ENCODE data around the gene SSH2. TPM values are rescaled to one million over a fixed set of nuclear protein-coding genes. Genes with fewer than 3 reads are reported as not detected.

The SSH2 gene
- total RNA-seq, 2 donors from 2014 or later: 36.1 to 41.5 TPM

DNA sequence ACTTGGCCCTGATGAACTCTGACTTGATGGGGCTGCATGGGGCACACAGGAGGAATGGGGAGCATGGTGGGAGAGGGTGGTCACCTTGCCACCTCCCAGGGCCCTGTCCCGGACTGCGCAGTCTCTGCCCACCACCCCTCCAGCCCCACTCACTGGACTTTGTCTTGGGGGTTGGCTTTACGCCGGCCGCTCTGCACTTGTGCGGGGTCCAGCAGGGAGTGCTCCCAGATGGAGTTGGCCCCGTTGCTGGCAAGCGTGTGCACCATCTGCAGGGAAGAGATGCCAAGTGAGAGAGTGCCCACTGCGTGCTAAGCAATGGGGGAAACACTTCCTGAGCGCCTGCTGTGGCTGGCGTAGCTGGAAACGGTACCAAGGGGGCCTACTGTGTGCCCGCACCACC, 347.3 kb downstream of the SSH2 start:
- DNase-seq: no peak
- intact Hi-C loops (cut with DNase I, micrococcal nuclease): no loop called here

DNA sequence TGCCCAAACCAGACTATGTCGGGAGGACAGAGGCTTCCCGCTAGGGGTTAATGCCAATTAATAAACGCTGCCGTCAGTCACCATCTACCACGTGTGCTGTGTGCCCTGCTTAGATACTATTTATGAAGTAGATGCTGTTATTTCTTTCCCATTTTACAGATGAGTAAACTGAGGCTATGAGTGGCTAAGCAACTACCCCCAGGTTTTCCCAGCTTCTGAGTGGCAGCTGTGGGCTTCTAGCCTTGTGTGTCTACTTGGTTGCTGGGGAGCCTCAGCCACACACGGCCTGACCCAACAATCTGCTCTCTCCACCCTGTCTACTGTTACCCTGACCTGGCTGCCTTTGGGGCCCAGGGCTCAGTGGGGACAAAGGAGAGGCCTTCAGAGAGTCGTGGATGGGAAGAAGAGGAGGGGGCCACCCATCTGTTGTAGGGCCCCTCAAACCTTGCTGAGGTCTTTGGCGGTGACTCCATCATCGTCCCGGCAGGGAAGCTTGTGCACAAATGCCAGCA, 347.7 kb downstream of the SSH2 start:
- intact Hi-C loops (cut with DNase I, micrococcal nuclease): no loop called here
- ATAC-seq: no peak
- DNase-seq: no peak

More for the DNA sequence above, 347.3 kb downstream of the SSH2 start:
- no peak for ATAC-seq

DNA sequence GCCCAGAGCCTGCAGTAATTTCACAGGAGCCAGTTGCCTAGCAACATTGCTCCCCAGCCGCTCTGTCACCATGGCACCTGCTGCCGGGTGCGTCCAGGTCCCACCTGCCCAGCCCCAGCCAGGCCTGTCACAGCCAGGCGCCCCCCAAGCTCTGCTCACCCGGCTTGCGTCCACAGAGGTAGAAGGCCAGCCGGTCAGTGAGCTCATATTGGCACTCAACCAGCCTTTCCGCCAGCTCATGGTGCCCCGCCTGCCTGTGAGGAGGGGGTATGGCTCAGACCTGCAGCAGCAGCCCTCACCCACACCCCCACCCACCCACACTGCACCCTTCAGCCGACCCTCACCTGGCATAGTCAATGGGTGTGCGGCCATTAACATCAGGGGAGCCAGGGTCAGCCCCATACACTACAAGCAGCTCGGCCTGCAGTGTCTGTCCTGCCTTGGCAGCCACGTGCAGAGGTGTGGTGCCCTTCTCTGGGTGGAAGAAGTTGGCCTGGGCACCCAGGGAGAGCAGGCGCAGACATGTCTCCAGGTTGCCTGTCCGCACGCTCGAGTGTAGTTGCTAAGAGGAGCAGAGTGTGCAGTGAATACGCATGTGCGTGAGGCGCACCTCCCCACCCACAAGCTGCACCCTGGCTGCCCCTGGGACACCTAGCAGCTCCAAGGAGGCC, 348.3 kb downstream of the SSH2 start:
- ATAC-seq (no peak), DNase-seq (peak in 1 of 2 donors; percentile 8)
- intact Hi-C loops (cut with DNase I, micrococcal nuclease): no loop called here

DNA sequence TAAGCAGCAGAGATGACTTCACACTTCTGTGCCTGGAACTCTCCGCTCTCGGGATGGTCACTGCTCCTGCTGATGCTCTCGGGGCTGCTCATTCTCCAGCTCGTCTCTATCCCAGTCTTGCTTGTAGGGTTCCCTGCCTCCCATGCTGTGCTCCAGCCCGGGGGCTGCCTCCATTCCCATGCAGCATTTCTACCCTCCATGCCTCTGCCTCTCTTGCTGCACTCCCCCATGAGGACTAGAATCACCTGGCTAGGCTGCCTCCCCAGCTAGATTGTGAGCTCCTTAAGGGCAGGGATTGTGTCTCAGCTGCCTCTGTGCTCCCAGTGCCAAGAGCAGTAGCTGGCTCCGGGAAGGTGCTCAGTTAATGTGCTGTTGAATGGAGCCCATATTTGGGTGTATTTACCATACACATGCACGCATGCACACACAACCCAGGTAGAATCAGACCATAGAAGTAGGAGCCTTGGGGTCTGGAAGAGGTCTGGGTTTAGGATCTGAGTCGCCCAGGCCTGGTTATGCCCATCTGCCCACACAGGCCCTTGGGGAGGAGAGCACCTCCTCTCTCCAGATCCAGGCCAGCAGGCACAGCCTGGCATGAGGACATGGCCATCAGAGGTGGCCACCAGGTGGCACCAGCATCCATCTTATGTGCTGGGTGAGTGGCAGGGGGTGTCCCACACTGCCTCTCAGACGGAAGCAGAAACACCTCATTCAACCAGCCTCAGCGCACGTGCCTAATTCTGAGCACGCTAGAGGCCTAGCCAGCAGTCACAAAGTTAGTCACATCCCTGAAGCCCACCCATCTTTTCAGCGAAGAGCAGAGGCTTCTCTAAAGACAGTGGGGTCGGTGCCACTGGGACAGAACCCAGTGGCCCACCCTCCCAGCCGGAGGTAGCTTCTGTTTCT, 349.9 kb downstream of the SSH2 start:
- peak; percentile 87 for ATAC-seq
- intact Hi-C loops (cut with DNase I, micrococcal nuclease): no loop called here
- peak; percentile 80 to 92 for DNase-seq

DNA sequence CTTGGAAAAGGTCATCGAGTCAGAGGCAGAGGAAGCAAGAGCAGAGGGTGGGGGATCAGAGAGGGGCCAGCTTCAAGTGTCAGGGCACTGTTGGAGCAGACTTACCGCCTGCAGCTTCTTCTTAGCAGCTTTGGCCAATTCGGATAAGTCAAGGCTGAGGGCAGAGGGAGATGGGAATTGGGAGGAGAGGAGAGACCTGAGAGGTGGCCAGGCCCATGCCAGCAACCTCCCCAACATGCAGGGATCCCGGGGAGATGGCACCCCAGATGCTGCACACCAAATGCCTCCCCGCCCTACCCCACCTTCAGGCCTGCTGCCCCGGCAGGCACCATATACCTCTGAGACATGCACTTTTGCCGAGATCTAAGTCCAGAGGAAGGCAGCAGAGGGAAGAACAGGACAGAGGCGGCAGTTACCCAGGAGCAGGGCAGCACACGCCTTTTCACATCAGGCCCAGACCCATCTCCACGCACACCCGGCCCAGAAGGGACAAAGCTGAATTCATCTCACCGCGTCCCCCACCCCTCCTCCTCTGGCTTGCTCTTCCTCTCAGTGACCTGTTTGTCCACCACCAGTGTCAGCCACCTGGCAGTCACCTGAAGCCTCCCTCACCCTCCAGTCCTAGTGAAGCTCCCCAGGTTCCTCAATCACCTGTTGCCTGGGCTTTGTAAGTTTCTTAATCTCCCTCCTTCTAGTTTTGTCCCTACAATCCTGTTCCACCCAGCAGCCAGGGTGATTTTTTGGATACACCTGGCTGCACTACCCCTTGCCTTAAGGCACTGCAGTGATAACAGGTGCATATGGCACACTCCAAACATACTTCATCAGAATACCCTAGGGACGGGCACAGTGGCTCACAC, 351.2 kb downstream of the SSH2 start:
- intact Hi-C loops (cut with DNase I, micrococcal nuclease): no loop called here
- ATAC-seq: no peak
- DNase-seq: no peak

DNA sequence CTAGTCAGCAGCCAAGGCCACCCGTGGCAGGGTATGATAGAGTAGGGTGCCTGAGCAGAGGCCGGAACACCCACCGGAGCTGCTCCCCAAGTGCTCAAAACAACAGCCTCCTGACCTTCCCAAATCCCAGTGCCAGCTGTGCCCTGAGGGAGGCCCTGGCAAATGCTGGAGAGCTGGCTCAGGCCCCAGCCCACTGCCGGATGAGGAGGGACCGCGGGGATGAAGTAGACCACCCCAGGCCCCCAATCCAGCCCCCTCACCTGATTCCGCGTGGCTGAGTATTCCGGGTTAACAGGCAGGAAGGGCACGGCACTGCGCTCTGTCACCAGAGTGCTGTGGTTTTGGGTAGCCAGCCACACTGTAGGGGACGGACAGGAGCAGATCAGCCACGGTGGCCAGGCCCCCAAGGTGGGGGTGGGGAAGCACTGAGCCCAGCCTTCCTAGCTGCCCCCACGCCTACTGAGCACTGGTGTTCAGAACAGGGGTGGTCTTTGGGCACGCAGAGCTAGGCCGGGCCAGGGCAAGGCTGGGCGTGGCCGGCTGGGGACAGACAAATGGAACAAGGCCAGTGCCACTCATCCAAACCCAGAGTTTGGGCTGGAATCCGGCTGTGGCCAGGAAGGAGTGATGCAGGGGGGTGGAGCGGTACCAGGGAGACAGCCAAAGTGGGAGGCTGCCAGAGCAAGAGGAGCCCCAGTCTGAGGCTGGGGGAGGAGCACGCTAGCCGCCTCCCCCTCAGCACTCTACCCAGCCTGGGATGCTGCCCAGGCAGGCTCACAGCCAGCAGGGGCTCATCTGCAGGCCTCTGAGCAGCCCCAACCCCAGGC, 352.4 kb downstream of the SSH2 start:
- ATAC-seq: no peak

DNA sequence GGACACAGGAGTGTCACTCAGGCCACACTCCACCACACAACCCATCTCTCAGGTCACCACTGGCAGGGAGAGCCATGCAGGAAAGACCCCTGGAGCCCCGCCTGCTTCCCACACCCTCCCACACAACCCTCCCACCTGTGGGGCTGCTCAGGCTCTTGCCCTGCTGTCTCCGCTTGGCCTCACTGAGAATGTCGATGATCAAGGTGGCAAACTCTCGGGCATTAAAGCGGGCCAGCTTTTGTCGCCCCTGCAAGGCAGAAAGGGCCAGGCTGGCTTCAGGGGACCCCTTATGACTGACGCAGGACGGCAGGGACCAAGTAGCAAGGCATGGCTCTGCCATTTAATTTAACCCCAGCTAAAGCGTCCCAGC, 353.0 kb downstream of the SSH2 start:
- DNase-seq (peak in 1 of 2 donors; percentile 3), ATAC-seq (no peak)
- intact Hi-C loops (cut with DNase I, micrococcal nuclease): no loop called here

More for the DNA sequence above, 352.4 kb downstream of the SSH2 start:
- DNase-seq: peak in 1 of 2 donors; percentile 8
- intact Hi-C loops (cut with DNase I, micrococcal nuclease): no loop called here

DNA sequence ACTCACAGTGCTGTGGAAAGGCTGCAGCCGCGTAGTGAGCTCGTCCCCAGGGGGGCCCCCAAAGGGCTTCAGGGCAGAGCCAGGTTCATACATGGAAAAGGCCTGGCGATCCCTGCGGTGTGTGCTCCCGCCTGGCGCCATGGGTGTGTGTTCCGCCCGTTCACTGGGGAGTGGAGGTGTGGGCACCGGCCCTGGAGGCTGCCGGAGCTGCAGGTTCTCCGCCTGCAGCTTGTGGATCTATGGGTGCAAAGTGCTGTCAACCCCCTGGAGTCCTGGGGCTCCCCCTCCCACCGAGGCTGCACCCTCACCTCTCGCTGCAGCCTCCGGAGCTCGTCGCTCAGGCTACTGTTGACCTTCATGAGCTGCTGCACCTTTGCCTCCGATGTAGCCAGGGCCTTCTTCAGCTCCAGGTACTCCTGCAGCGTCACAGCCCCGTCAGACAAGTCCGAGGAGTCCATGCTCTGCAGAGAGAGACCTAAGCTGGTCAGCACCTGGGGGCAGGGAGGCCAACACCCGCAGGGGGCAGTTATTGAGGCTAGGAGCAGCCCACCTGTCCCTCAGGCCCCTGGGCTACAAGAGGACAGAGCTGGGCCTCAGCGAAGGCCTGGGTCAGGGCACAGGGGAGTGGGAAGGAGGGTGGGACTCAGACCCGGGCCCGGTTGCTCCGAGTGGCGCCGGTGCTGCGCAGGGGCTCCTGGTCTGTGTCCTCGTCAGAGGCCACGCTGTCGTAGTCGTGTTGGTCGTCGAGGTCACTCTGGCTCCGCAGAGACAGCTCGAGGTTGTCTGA, 353.6 kb downstream of the SSH2 start:
- no peak for ATAC-seq
- no peak for DNase-seq
- intact Hi-C loops (cut with DNase I, micrococcal nuclease): no loop called here

Other genes with a start within 250 kb of the SSH2 start
- gene EFCAB5, start 11.4 kb upstream of the SSH2 start, total RNA-seq: 1 to 10 TPM; 2.4 to 3.4 TPM
- gene NSRP1, start 186.6 kb upstream of the SSH2 start, total RNA-seq: 10 to 100 TPM; 19.9 to 28.0 TPM